ENCODE results near the gene PIK3AP1. TPM values are rescaled to one million over a fixed set of nuclear protein-coding genes. Genes with fewer than 3 reads are reported as not detected.

Gene PIK3AP1
- total RNA-seq, 1 experiment from 2014 or later = 4.3 TPM

- no peak for TF ChIP-seq ZNF232 (CRISPR knock-in tag; IDR thresholded peaks at IDR 0.05)
- no peak; the same call in 1 of the 2 replicates for TF ChIP-seq NR3C1 (CRISPR knock-in tag; conservative IDR thresholded peaks at IDR 0.05; ENCODE audit: low read depth)
- 0 out of 2 replicates have a peak, but pooled peaks have one; percentile 17 for TF ChIP-seq KAT7 (CRISPR knock-in tag; IDR thresholded peaks at IDR 0.05; ENCODE audit: borderline replicate concordance)
- no peak for TF ChIP-seq EMX1 (CRISPR knock-in tag; IDR thresholded peaks at IDR 0.05)
- TF ChIP-seq, protein P1, sequence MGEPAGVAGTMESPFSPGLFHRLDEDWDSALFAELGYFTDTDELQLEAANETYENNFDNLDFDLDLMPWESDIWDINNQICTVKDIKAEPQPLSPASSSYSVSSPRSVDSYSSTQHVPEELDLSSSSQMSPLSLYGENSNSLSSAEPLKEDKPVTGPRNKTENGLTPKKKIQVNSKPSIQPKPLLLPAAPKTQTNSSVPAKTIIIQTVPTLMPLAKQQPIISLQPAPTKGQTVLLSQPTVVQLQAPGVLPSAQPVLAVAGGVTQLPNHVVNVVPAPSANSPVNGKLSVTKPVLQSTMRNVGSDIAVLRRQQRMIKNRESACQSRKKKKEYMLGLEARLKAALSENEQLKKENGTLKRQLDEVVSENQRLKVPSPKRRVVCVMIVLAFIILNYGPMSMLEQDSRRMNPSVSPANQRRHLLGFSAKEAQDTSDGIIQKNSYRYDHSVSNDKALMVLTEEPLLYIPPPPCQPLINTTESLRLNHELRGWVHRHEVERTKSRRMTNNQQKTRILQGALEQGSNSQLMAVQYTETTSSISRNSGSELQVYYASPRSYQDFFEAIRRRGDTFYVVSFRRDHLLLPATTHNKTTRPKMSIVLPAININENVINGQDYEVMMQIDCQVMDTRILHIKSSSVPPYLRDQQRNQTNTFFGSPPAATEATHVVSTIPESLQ (CRISPR knock-in tag; IDR thresholded peaks at IDR 0.05) = no peak
- no peak for TF ChIP-seq MYBL2 (CRISPR knock-in tag; IDR thresholded peaks at IDR 0.05)
- TF ChIP-seq, protein P2, sequence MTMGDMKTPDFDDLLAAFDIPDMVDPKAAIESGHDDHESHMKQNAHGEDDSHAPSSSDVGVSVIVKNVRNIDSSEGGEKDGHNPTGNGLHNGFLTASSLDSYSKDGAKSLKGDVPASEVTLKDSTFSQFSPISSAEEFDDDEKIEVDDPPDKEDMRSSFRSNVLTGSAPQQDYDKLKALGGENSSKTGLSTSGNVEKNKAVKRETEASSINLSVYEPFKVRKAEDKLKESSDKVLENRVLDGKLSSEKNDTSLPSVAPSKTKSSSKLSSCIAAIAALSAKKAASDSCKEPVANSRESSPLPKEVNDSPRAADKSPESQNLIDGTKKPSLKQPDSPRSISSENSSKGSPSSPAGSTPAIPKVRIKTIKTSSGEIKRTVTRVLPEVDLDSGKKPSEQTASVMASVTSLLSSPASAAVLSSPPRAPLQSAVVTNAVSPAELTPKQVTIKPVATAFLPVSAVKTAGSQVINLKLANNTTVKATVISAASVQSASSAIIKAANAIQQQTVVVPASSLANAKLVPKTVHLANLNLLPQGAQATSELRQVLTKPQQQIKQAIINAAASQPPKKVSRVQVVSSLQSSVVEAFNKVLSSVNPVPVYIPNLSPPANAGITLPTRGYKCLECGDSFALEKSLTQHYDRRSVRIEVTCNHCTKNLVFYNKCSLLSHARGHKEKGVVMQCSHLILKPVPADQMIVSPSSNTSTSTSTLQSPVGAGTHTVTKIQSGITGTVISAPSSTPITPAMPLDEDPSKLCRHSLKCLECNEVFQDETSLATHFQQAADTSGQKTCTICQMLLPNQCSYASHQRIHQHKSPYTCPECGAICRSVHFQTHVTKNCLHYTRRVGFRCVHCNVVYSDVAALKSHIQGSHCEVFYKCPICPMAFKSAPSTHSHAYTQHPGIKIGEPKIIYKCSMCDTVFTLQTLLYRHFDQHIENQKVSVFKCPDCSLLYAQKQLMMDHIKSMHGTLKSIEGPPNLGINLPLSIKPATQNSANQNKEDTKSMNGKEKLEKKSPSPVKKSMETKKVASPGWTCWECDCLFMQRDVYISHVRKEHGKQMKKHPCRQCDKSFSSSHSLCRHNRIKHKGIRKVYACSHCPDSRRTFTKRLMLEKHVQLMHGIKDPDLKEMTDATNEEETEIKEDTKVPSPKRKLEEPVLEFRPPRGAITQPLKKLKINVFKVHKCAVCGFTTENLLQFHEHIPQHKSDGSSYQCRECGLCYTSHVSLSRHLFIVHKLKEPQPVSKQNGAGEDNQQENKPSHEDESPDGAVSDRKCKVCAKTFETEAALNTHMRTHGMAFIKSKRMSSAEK (CRISPR knock-in tag; IDR thresholded peaks at IDR 0.05; ENCODE audit: borderline replicate concordance) = no peak
- TF ChIP-seq MAX (CRISPR knock-in tag; IDR thresholded peaks at IDR 0.05) = no peak
- no peak for TF ChIP-seq ZNF138 (CRISPR knock-in tag; conservative IDR thresholded peaks at IDR 0.05)
- TF ChIP-seq RELA (CRISPR knock-in tag; IDR thresholded peaks at IDR 0.05; ENCODE audit: borderline replicate concordance) = peak; percentile 48; the same call in 1 of the 2 replicates
- TF ChIP-seq GABPB1 (CRISPR knock-in tag; IDR thresholded peaks at IDR 0.05) = peak; percentile 55; the same call in 1 of the 2 replicates
- no peak for TF ChIP-seq NR2C2 (CRISPR knock-in tag; IDR thresholded peaks at IDR 0.05)
- no peak for TF ChIP-seq PRRX2 (CRISPR knock-in tag; IDR thresholded peaks at IDR 0.05)
- TF ChIP-seq NFE2L1 (CRISPR knock-in tag; IDR thresholded peaks at IDR 0.05) = peak; percentile 48; the same call in 1 of the 2 replicates
- TF ChIP-seq, protein P3, sequence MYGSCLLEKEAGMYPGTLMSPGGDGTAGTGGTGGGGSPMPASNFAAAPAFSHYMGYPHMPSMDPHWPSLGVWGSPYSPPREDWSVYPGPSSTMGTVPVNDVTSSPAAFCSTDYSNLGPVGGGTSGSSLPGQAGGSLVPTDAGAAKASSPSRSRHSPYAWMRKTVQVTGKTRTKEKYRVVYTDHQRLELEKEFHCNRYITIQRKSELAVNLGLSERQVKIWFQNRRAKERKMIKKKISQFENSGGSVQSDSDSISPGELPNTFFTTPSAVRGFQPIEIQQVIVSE (CRISPR knock-in tag; IDR thresholded peaks at IDR 0.05; ENCODE audit: borderline replicate concordance) = no peak
- TF ChIP-seq ATF1 (CRISPR knock-in tag; IDR thresholded peaks at IDR 0.05) = no peak
- TF ChIP-seq CBFB (CRISPR knock-in tag; IDR thresholded peaks at IDR 0.05; ENCODE audit: low read depth) = 0 out of 2 replicates have a peak, but pooled peaks have one; percentile 30
- no peak for TF ChIP-seq CREB1 (CRISPR knock-in tag; IDR thresholded peaks at IDR 0.05)
Observed at GRCh38 chr10:96586419-96587263, 133.7 kb downstream of the PIK3AP1 start, which contains the start of gene TM9SF3 (continued).

DNA sequence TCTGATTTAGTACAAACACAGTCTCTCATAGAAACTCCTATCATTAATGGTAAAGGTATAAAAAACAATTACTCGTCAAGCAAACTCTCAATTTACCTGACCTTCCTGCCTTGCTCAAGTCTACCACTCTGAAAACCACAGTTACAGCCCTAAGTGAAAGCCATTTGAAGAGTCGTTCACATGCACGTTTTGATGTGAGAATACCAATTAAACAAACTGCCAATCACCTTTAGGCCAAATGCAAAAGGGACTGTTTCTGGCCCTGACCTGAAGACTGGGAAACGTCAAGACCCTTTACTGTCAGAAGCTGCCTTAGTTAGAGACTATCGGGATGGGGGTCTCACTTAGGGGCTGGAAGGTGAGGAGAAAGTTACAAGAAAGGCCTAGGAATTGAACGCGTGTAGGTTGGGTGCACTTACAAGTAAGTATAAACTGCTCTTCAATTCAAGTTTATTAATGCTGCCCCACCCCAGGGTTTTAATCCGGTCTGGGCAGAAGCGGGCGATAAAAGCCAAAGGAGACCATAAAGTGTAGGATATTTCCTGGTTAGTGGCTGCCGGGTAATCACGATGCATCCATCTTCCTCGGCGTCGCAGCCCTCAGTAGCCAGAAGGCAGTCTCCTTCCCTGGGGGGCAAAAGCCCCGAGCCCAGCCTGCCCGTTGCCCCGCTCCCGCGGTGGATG is 134.4 kb downstream of the PIK3AP1 start:
- peak; percentile 8 for ATAC-seq
- Mint-ChIP-seq H3K36me3 (no peaks in the 10 kb centered on the region), H3K27me3 (ENCODE audit: low read depth) (no peaks in the 10 kb centered on the region), H3K9me3 (no peaks in the 10 kb centered on the region), H3K4me3 (peak overlapping the region; percentile 91), H3K4me1 (peaks cover 30% of the 10 kb centered on the region), H3K27ac (peak overlapping the region; percentile 91)
- ChIA-PET POLR2A (no interaction called here), CTCF (no interaction called here)
- DNase-seq (ENCODE audit: low spot score) = no peak
- TF ChIP-seq FOXP4 (CRISPR knock-in tag; IDR thresholded peaks at IDR 0.05) (no peak), STAT6 (CRISPR knock-in tag; conservative IDR thresholded peaks at IDR 0.05; ENCODE audit: low read depth) (0 out of 2 replicates have a peak, but pooled peaks have one; percentile 30), FOXP1 (CRISPR knock-in tag; IDR thresholded peaks at IDR 0.05; ENCODE audit: borderline replicate concordance) (no peak)
